ENCODE measurements around the gene NES.

NES gene

GRCh38 chr1:156660752-156661112 lies 16.5 kb downstream of the NES start:
- DNase-seq = no peak

- DNase-seq = peak; percentile 96 to 97
Observed at GRCh38 chr1:156659988-156660751, 17.0 kb downstream of the NES start.

- no peak for DNase-seq
Observed at GRCh38 chr1:156659661-156659987, 17.6 kb downstream of the NES start.

DNA sequence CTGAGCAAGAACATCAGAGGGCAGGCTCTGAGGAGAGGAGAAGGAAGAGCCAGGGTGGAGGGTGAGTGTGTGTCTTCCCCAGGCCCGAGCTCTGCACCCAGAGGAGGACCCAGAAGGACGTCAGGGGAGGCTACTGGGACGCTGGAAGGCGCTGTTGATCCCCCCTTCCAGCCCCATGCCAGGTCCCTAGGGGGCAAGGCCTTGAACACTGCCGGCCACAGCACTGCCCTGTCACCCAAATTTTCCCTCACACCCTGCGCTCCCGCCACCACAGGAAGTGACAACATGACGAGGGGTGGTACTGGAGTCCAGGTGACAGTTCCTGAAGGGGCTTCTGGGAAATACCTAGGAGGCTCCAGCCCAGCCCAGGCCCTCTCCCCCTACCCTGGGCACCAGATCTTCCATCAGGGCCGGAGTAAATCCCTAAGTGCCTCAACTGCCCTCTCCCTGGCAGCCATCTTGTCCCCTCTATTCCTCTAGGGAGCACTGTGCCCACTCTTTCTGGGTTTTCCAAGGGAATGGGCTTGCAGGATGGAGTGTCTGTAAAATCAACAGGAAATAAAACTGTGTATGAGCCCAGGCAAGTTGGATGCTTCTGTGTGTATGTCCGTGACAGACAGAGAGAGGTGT lies 18.1 kb downstream of the NES start:
- DNase-seq = no peak

DNA sequence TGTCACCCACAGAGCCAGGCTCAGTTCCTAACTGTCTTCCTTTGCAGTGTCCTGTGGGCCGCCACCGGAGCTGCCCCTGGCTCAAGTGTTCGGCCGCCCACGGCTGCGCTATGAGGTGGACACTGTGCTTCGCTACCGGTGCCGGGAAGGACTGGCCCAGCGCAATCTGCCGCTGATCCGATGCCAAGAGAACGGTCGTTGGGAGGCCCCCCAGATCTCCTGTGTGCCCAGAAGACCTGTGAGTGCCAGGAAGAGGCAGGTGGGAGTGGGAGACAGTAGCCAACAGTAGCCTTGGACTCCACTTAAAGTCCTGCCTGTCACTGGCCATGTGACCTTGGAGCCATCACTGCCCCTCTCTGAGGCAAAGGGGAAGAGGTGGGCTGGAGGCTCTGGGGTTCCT lies 18.7 kb downstream of the NES start:
- no peak for DNase-seq

GRCh38 chr1:156657741-156658319 lies 19.4 kb downstream of the NES start:
- DNase-seq = peak in 1 of 2 experiments; percentile 31

- peak; percentile 85 to 88 for DNase-seq
Observed at GRCh38 chr1:156656806-156657740, 20.1 kb downstream of the NES start.

DNA sequence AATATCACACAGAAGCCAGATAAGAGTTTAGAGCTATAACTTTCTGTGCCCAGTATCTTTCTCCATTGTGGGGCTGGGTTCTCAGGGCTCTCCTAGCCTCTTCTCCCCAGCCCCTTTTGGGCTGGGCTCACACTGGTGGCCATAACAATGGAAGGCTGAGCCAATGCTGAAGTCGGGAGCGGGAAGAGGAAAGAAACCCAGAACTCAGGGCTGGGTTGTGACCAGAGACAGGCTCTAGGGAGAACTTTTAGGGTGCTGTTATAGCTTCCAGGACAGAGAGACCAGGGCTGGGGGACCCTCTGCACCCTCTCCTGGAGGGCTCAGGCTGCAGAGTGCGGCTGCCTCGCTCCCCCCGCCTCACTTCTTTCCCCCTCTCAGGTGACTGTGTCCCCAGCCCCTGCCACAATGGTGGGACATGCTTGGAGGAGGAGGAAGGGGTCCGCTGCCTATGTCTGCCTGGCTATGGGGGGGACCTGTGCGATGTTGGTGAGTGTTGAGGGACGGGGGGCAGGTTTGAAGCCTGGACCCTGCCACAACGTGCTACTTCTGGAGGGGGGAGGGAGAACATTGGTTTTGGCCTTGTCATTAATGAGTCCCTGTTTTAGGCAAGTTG lies 21.2 kb downstream of the NES start:
- DNase-seq = no peak

GRCh38 chr1:156655151-156655903 lies 21.9 kb downstream of the NES start:
- no peak for DNase-seq

DNA sequence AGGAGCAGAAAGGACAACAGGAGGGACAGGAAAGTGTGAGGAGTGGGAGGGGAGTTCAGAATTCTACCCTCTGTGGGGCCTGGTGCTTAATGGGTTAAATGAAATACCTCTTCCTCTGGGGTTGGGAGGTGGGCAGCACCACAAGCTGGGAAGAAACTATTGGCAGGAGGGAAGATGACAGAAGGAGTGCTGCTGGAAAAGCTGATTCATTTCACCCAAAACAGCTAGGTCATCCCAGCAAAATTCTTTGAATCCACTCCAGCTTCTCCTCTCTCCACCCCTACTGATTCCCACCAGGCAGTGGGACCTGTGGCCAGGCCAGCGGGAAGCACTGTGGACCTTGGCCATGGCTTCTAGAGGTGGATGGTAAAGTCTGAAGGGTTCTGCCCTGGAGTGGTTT lies 22.5 kb downstream of the NES start:
- DNase-seq = no peak

DNA sequence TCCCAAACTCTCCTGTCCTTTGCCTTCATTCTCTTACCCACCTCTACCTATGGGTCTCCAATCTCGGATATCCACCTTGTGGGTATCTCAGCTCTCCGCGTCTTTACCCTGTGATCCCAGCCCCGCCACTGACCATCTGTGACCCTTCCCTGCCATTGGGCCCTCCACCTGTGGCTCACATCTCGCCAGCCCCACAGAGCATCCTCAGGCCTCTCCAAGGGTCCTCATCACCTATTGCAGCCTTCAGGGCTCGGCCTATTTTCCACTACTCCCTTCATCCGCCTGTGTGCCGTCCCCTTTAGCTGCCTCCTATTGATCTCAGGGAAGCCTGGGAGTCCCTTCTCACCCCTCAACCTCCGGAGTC lies 24.2 kb downstream of the NES start:
- no peak for DNase-seq

DNA sequence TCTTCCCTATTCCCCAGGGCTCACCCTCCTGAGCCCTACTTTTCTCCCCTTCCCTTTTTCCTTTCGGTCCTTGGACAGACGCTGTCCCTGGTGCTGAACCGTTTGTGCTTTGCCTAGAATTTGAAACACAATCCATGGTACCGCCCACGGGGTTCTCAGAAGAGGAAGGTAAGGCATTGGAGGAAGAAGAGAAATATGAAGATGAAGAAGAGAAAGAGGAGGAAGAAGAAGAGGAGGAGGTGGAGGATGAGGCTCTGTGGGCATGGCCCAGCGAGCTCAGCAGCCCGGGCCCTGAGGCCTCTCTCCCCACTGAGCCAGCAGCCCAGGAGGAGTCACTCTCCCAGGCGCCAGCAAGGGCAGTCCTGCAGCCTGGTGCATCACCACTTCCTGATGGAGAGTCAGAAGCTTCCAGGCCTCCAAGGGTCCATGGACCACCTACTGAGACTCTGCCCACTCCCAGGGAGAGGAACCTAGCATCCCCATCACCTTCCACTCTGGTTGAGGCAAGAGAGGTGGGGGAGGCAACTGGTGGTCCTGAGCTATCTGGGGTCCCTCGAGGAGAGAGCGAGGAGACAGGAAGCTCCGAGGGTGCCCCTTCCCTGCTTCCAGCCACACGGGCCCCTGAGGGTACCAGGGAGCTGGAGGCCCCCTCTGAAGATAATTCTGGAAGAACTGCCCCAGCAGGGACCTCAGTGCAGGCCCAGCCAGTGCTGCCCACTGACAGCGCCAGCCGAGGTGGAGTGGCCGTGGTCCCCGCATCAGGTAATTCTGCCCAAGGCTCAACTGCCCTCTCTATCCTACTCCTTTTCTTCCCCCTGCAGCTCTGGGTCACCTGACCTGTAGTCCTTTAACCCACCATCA lies 24.8 kb downstream of the NES start:
- no peak for DNase-seq

DNA sequence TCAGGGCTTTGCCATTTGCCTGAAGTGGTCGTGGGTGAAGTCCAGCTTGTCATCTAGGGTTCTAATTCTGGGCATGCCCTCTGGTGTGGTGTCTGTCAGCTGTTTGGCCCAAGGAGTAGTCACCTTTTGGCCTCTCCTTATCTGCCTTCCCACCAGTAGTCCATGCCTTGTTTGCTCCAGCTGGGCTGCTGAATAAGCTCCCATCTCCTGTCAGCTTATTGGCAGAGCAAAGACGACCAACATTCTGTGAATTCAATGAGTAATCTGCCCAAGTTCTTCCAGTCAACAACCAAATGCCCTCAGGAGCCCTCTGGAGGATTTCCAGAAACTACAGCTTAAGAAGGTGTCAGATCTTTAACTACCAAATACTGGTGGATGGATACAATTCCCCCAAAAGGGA lies 28.3 kb downstream of the NES start:
- no peak for DNase-seq

DNA sequence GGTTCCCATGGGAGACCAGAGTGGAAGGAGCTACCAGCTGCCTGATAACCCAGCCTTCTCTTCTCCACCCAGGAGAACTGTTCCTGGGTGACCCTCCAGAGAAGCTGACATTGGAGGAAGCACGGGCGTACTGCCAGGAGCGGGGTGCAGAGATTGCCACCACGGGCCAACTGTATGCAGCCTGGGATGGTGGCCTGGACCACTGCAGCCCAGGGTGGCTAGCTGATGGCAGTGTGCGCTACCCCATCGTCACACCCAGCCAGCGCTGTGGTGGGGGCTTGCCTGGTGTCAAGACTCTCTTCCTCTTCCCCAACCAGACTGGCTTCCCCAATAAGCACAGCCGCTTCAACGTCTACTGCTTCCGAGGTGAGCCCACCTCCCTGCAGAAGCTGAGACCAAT lies 28.7 kb downstream of the NES start:
- no peak for DNase-seq

GRCh38 chr1:156647351-156647750 lies 29.9 kb downstream of the NES start:
- no peak for DNase-seq

DNA sequence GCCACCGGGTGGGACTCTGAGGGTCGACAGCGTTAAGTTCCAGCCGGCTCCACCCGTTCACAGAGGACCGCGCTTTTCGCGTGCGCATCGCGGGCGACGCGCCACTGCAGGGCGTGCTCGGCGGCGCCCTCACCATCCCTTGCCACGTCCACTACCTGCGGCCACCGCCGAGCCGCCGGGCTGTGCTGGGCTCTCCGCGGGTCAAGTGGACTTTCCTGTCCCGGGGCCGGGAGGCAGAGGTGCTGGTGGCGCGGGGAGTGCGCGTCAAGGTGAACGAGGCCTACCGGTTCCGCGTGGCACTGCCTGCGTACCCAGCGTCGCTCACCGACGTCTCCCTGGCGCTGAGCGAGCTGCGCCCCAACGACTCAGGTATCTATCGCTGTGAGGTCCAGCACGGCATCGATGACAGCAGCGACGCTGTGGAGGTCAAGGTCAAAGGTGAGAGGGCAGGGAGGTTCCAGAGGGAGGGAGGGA lies 30.4 kb downstream of the NES start:
- no peak for DNase-seq

DNA sequence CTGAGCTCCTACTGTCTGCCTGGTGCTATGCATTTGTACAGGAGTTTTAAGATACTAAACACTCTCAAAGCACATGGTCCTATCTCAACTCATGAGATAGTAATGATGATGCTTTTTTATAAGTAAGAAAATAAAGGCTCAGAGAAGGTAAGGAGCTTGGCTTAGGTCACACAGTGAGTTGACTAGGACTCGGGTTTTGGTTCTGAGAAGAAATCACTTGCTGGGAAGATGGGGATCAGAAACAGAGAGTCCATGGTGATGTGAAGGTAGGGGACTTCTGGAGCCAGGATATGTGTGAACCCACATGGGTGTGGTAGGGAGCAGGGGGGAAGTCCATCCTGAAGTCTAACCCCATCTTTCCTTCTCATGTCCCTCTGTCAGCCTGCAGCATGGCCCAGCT lies 31.5 kb downstream of the NES start:
- no peak for DNase-seq

DNA sequence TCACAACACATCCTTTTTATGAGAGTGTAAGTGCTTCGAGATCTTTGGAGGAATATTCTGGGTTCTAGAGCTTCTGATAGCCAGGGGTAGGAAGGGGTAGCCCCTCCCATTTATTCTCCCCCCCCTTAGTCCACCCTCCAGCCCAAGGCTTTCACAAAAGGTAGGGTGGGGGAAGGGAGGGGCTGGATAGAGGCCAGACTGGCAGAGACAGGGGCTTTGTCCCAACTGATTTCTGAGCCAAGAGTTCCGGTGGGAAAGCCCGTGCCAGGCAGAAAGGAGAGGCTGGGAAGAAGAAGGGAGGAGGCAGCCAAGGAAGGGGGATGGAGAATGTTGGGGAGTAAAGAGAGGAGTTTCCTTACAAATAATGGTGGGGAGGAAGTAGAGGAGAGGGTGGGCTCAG lies 32.2 kb downstream of the NES start:
- no peak for DNase-seq

GRCh38 chr1:156644640-156645039 lies 32.6 kb downstream of the NES start:
- DNase-seq = no peak

- DNase-seq = no peak
Observed at GRCh38 chr1:156644146-156644545, 33.1 kb downstream of the NES start.

DNA sequence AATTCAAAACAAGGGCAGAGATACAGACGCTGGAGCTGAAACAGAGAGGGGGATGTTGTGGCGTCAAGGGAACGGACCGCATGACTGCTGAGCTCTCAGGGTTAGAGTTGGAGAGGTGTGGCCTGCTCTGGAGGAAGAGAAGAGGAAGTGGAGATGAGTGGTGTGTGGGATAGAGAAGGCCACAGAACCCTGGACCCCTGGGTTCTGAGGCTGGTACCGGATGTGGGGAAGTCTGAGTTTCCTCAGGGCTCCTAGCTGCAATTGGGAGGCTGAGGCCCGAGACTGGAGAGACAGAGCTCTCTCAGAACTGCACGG lies 33.5 kb downstream of the NES start:
- DNase-seq = peak; percentile 27 to 50

Measured in activated T-cell treated with anti-CD3 and anti-CD28 coated beads, Interleukin-2, amount 50 U/mL, for 48 hours (primary cell).